K562 (cell line): ENCODE data around the gene ATOH8. TPM values are rescaled to one million over a fixed set of nuclear protein-coding genes. Genes with fewer than 3 reads are reported as not detected.

Experiments
- CEBPG ChIP-seq, 3 experiments: fragments of 200-800 bp in 1 of 3; sonication (Bioruptor generic) in 1 of 3; sonication (generic) in 1 of 3; formaldehyde crosslinking in 1 of 3; IDR thresholded peaks in 2 of 3; conservative IDR thresholded peaks in 1 of 3; 2 replicates each; pipeline versions ENCODE4 v1.6.1 to v1.8.0; 2016 to 2022; ENCODE audit warnings: missing compliant biosample characterization in 2 of 3, missing genetic modification characterization in 2 of 3, mild to moderate bottlenecking in 1 of 3, missing genetic modification reagents in 1 of 3
- EZH2 ChIP-seq: IDR thresholded peaks from 2 replicates; pipeline ENCODE4 v1.6.1; 2012; ENCODE audit warnings: low read depth, mild to moderate bottlenecking, inconsistent platforms, low read length, borderline replicate concordance
- RFX1 ChIP-seq: fragments of 450-650 bp; IDR thresholded peaks from 2 replicates; pipeline ENCODE4 v1.6.1; 2016; ENCODE audit warnings: mild to moderate bottlenecking, moderate library complexity
- ZNF445 ChIP-seq: fragments of 250-450 bp; sonication (Bioruptor Pico); IDR thresholded peaks from 2 replicates; pipeline ENCODE4 v1.4.0; 2020; ENCODE audit warnings: low read depth, mild to moderate bottlenecking, moderate library complexity
- ZNF592 ChIP-seq: fragments of 450-650 bp; IDR thresholded peaks from 2 replicates; pipeline ENCODE4 v1.6.1; 2017; ENCODE audit warnings: antibody characterized with exemption, mild to moderate bottlenecking
- polyA plus RNA-seq, 8 experiments: library from polyadenylated mRNA; depleted of rRNA in 4 of 8; stranded (reverse) in 5 of 8; unstranded in 3 of 8; fragments of >200 nt; fragmentation: Nextera tagmentation in 2 of 8; fragmentation: Illumina TruSeq in 1 of 8; extraction: Ambion mirVana in 2 of 8; extraction: Trizol in 1 of 8; gene quantifications; 2 replicates each; pipeline versions ENCODE4 v1.2.1 to v1.2.3, GENCODE V29; 2011 to 2014; ENCODE audit warnings: inconsistent platforms in 1 of 8, missing spikeins in 1 of 8
- total RNA-seq, 7 experiments: library from RNA; depleted of rRNA in 6 of 7; stranded (reverse); fragments of >200 nt in 6 of 7; fragmentation: Illumina TruSeq in 2 of 7; extraction: Trizol in 2 of 7; gene quantifications; 2 replicates each; pipeline versions ENCODE4 v1.2.1 to v1.2.3, GENCODE V29; 2011 to 2021; ENCODE audit warnings: low replicate concordance in 1 of 7
- TF ChIP-seq, protein P1 (sequence below), 2 experiments: fragments of 250-450 bp in 1 of 2; fragments of 450-650 bp in 1 of 2; sonication (Bioruptor Pico) in 1 of 2; IDR thresholded peaks; 2 replicates each; pipeline versions ENCODE4 v1.6.1 to v1.8.0; 2016 to 2021; ENCODE audit warnings: mild to moderate bottlenecking in 2 of 2, moderate library complexity in 2 of 2, missing compliant biosample characterization in 1 of 2, missing genetic modification characterization in 1 of 2

ATOH8 gene
- total and polyA plus RNA-seq, 9 of the 15 experiments (the other 6 are each of a cell fraction or from before 2014, with no cell fraction given), result not detected

GRCh38 chr2:85790032-85790431, 36.2 kb downstream of the ATOH8 start (continued):
- no peak for TF ChIP-seq CEBPG (CRISPR knock-in tag; IDR thresholded peaks at IDR 0.05)
- no peak for TF ChIP-seq CEBPG (tag; conservative IDR thresholded peaks at IDR 0.05 in 1 of 2, IDR thresholded peaks at IDR 0.05 in 1 of 2)
- no peak for TF ChIP-seq ZNF592
- TF ChIP-seq ZNF445, result no peak
- no peak for TF ChIP-seq EZH2
- no peak for TF ChIP-seq RFX1
- TF ChIP-seq, protein P1, sequence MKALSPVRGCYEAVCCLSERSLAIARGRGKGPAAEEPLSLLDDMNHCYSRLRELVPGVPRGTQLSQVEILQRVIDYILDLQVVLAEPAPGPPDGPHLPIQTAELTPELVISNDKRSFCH (CRISPR knock-in tag; IDR thresholded peaks at IDR 0.05), result no peak
- TF ChIP-seq, protein P1 (tag; IDR thresholded peaks at IDR 0.05), result no peak
